NCI-H526 treated with DMSO at 0.1 percent for 48 hours (cell line): ENCODE data around the gene BCR.

ENCODE experiments used
- DNase-seq: peaks from one replicate; lab custom pipeline; 2025; lab: John Stamatoyannopoulos, UW

The BCR gene

GRCh38 chr22:23199159-23199558 lies 18.9 kb downstream of the BCR start:
- DNase-seq, result no peak

GRCh38 chr22:23200898-23201297 lies 20.6 kb downstream of the BCR start:
- no peak for DNase-seq

DNA sequence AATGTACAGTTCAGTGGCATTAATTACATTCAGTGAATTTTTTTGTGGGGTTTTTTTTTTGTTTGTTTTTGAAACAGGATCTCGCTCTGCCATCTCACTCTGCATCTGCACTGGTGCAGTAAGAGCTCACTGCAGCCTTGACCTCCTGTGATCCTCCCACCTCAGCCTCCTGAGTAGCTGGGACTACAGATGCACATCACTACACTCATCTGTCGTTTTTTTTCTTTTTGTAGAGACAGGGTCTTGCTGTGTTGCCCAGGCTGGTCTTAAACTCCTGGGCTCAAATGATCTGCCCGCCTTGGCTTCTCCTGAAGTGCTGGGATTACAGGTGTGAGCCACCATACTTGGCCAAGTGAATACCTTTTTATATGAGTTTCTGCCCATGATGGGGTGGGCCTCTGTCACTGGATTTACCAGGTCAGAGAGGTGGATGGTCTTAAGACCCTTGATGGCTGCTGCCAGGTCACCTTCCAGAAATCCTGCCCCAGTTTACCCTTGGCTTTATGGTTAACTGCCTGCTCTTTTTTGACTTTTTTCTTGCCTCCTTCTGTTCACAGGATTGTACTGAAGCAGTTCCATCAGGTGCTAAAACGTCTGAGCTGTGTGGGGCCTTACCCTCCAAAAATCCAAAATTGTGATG lies 22.6 kb downstream of the BCR start:
- no peak for DNase-seq

GRCh38 chr22:23203452-23204124 lies 23.3 kb downstream of the BCR start:
- DNase-seq, result no peak

- no peak for DNase-seq
These were observed 23.8 kb downstream of the BCR start for GRCh38 chr22:23204125-23204488.

GRCh38 chr22:23204541-23205157 lies 24.3 kb downstream of the BCR start:
- DNase-seq, result no peak

DNA sequence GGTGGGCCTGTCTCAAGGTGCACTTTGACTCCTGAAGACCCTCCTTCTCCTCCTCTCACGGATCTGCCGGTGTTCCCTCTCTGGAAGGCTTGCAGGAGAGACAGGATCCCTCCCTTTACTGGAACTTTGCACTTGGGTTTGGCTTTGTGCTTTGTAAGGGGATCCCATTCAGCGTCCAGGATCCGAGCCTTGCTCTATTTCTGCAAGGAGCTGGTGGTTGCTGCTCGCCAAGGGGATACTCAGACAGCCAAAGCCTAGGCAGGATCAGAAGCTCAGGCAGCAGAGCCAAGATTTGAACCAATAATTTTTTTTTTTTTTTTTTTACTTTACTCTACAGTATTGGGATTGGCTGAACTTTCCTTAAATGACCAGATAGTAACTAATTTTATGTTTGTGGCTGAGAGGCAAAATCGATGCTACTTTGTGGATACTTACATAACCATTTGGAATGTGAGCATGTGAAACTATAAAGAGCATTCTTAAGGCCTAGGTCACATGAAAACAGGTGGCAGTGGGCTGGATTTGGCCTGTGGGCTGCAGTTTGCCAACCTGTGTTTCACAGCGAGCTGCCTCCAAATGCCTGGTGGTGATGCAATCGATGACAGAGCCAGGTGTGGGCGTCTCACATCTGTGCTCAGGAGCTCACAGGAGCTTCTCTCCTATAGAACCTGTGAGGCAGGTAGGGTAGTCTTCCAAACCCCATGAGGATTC lies 25.2 kb downstream of the BCR start:
- no peak for DNase-seq

- no peak for DNase-seq
These were observed 26.6 kb downstream of the BCR start for GRCh38 chr22:23206915-23207314.

DNA sequence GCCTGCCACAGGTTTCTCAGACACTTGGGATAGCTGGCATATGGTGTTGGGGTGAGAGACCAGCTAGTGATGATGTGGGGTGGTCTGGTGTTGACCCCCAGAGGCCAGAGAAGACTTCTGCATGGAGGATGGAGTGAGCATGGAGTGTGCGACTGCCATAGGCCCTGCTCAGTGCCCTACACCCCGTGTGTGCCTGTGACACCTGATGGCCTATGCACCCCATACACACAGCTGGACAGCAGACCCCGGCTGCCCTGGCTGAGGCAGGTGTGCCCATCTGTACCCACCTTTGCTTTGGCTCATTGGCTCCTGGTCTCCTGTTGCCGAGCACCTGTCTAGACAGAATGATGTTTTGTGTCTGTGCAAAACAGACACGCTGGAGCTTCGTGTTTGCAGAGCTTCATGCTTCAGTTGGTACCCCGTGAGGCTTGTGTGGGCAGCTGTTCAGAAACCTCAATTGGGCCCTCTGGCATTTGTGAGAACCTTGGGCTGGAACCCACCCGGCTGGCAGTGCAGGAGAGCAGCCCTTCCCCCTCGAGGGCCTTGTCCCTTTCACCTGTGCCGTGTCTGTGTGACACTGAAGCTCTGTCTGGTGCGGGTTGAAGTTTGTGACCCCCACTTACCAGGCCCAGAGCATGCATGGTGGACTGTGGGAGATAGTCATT lies 27.6 kb downstream of the BCR start:
- DNase-seq, result peak; percentile 80

DNA sequence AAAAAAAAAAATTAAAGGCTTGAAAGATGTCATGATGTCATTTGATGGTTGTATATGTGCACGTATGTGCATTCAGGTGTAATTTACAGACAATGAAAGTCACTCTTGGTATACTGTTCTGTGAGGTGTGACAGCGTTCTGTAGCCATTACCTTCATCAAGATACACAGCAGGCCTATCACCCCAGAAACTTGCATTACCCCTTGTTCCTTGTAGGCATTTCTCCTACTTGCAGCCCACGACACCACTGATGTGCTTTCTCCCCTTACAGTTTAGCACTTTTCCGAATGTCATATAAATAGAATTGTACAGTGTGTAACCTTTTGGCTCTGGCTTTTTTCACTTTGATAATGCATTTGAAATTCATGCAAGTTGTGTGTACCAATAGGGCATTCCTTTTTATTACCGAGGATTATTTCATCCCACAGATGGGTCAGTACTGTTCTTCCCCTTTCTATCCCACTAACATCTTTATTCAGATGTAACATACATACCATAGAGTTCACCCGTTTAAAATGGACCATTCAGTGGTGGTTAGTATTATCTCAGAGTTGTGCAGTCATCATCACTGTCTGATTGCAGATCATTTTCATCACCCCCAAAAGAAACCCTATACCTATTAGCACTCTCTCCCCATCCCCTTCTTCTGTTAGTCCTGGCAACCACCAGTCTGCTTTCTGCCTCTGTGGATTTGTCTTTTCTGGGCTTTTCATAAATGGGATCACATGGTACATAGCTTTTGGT lies 30.3 kb downstream of the BCR start:
- no peak for DNase-seq

GRCh38 chr22:23211622-23212021 lies 31.3 kb downstream of the BCR start:
- DNase-seq, result no peak

DNA sequence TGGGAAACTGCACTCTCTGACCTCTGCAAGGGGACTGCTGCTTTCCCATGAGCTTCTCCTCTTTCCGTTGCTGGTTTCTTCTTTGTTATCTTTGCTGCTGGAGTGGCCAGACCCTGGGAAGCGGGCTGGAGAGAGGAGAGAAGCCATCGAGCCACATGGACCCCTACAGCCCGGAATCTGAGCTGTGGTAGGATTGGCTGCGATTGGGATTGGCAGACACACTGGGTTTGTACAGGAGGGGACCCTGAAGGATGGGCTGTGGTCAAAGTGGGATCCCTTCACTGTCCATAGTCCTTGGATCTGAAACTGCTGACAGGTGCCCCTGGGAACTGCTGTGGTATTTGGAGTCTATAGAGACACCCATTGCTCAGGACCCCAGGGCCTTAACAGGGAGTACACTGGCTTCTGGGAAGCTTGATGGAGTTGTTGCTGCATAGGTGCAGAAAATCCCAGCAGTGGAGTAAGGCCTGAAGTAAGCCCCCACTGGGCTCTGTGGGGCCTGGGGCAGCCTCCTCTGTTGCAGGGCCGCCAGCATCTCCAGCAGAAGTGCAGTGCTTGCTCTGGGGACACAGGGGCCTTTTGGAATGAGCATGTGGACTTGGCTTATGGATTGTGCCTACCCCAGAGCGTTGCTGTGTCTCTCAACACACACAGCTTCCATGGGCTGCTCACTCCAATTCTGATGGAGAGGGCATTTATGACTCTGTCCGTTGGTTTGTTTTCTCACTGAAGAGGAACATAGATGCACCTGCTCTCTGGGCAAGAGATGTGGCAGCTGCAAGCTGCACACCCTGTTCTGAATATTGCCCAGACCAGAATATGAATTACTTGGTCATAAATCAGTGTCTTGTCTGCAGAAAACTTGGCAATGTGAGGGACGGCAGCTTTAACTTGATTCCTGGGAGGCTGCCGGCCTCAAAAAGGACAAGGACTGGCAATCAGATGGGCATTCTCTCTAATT lies 32.0 kb downstream of the BCR start:
- peak; percentile 57 for DNase-seq

- no peak for DNase-seq
These were observed 32.8 kb downstream of the BCR start for GRCh38 chr22:23213022-23213555.

GRCh38 chr22:23213581-23214334 lies 33.4 kb downstream of the BCR start:
- DNase-seq, result no peak

- DNase-seq, result no peak
These were observed 34.1 kb downstream of the BCR start for GRCh38 chr22:23214398-23214797.

DNA sequence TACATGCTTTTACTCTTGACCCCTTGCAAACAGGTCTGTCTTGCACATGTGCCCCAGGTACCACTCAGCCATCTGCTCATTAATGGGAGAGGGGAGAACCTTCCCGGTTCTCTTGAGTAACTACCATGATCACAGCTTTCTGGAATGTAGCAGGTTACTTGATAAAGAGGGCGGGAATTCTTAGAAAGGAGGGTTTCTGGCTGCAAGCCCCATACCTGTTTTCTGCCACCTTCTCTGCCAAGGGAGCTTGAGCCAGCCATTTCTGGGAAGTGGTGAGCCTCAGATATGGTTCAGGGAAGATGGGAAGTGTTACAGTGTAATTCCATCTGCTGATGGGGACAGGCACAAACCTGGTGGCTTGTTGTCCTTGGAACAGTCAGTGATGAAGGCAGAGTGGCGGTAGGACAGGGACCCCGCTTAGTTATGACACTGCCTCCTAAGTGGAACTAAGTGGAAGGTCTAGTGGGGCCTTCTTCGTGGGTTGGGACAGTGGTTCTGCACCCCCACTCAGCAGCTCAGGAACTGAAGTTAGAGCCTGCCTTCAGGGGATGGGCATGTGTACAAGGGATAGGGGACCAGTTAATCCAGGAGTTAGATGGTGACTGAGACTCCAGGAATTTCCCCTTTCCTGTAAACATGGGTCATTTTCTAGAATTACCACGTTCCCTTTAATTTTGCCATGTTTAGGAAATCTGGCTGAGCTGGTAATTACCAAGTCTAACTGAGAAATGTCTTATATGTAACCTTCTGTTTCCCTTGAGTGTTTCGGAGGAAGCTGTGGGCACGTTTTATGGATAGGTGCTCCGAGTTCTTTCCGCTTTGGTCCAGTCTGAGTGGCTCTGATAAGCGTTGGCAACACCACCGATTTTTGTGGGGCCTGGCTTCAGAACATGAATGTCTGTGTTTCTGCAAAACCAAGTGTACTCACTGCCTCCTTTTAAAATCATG lies 35.3 kb downstream of the BCR start:
- DNase-seq, result no peak

DNA sequence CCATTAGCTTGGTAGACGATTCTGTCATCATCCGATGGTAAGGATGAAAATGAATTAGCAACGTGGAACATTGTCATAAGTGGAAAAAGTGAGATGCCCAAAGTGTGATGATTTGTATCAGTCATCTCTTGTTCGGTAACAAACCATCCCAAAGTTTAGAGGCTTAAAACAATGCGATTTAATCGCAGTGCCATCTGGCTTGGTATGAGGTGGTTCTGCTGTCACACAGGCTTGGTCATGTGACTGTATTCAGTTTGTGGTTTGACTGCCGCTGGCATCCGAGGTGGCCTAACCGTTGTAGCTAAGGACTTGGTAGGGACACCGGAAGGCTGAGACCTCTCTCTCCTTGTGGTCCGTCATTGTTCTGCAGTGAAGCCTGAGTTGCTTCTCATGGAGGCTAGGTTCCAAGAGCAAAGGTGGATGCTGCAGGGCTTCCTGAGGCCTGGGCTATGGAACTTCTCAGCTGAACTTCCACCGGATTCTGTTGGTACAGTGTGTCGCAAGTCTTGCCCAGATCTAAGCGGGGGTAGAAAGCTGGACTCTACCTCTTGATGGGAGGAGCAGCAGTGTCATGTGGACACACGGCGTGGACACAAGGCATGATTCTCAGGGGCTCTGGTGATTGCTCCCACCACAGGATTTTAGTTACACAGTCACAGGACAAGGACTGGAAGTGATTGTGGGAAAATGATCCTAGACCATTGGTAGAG lies 36.3 kb downstream of the BCR start:
- DNase-seq, result no peak
